Stimulated activated CD8-positive, alpha-beta memory T cell treated with anti-CD3 and anti-CD28 coated beads, Interleukin-12 subunit alpha, Interleukin-12 subunit beta, amount 100 ng/mL, for 24 hours (primary cell): ENCODE results near the gene RABEP1.
"Not testable (repeated sequence)": the region's sequence is repeated elsewhere in the genome, so short reads cannot be mapped to it uniquely, and the experiment has no call there.

Experiments used
- DNase-seq: peaks from one replicate; pipeline ENCODE4 v3.0.0-alpha.2; 2020; ENCODE audit errors: extremely low read depth

Gene RABEP1

GRCh38 chr17:5422505-5422904, 140.4 kb downstream of the RABEP1 start:
- no peak for DNase-seq

GRCh38 chr17:5424909-5425308, 142.8 kb downstream of the RABEP1 start:
- DNase-seq = no peak

GRCh38 chr17:5425826-5426225, 143.7 kb downstream of the RABEP1 start:
- DNase-seq = no peak

- no peak for DNase-seq
These were observed 147.3 kb downstream of the RABEP1 start for GRCh38 chr17:5429191-5429887.

GRCh38 chr17:5430413-5430999, 148.4 kb downstream of the RABEP1 start:
- DNase-seq = no peak

- DNase-seq = not testable (repeated sequence)
These were observed 149.2 kb downstream of the RABEP1 start for GRCh38 chr17:5431234-5431633.

- no peak for DNase-seq
These were observed 150.0 kb downstream of the RABEP1 start for GRCh38 chr17:5431949-5432556.

- no peak for DNase-seq
These were observed 152.9 kb downstream of the RABEP1 start for GRCh38 chr17:5434984-5435383.
